ENCODE results near the gene ATP9A.
"Not testable (repeated sequence)": the region's sequence is repeated elsewhere in the genome, so short reads cannot be mapped to it uniquely, and the experiment has no call there.

Gene ATP9A

DNA sequence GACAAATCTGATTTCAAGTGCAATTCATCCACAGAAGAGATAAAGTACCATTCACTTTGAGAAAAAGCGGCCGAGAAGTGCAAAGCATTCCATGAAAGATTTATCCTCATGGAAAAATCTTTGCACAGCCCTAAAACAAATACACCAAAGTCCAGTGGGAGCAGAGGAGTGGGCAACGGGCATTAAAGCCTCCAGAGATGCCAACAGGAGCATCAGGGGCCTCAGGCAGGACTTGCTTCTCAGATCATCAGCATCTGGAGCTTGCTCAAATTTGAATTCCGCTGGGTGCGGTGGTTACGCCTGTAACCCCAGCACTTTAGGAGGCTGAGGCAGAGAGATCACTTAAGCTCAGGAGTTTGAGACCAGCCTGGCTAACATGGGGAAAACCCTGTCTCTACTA lies 115.0 kb downstream of the ATP9A start:
- no peaks in the 10 kb centered on the region for H3K36me3 ChIP-seq (ENCODE audit: control insufficient read depth, insufficient read depth, low read length)
- no peaks in the 10 kb centered on the region for H3K9me3 ChIP-seq (ENCODE audit: control insufficient read depth, low read length)
- WGBS, 2 experiments (ENCODE audit: insufficient coverage in 2 of 2), result 90 to 92% methylated on average over 4 to 5 of the region's 6 CpGs
- no peak overlapping the region for H3K4me3 ChIP-seq (ENCODE audit: extremely low read depth, insufficient read depth, low read length, poor library complexity, severe bottlenecking)
- H3K4me1 ChIP-seq (ENCODE audit: control insufficient read depth, insufficient read depth, low read length, poor library complexity, severe bottlenecking), result peaks cover 4% of the 10 kb centered on the region
- no peak overlapping the region for H3K27ac ChIP-seq (ENCODE audit: low read depth, low read length, severe bottlenecking)

DNA sequence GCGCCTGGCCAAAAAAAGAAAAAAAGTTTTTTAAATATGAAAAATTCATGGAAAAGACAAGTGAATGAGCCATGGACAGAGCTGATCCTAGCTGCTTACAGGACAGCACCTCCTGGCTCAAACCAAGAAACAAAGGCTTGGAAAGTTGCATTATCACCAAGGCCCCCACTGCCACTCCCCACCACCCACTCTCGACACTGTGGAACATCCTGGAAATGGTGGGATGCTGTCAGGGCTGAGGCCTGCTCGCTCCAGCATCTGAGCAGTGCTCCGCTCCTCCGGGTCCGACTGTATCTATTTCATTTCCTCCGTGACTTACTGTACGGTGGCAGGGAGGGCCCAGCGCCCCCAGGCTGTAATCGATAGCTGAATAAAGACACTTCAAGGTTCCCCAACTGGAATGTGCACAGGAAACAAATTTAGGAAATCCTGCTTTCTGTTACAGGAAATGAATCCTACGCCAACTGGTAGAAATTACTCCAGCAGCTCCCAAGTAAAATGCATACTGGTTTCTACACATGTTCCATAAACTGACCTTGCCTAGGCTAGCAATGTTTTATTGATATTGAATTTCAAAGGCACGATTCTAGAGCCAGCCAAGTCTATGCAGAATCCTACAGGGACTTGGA lies 116.2 kb downstream of the ATP9A start:
- peaks cover 4% of the 10 kb centered on the region for H3K4me1 ChIP-seq (ENCODE audit: control insufficient read depth, insufficient read depth, low read length, poor library complexity, severe bottlenecking)
- H3K4me3 ChIP-seq (ENCODE audit: extremely low read depth, insufficient read depth, low read length, poor library complexity, severe bottlenecking), result no peak overlapping the region
- H3K27ac ChIP-seq (ENCODE audit: low read depth, low read length, severe bottlenecking), result no peak overlapping the region
- no peaks in the 10 kb centered on the region for H3K9me3 ChIP-seq (ENCODE audit: control insufficient read depth, low read length)
- WGBS, 2 experiments (ENCODE audit: insufficient coverage in 2 of 2), result 91% methylated on average over 9 to 11 of the region's 12 CpGs
- H3K36me3 ChIP-seq (ENCODE audit: control insufficient read depth, insufficient read depth, low read length), result no peaks in the 10 kb centered on the region

DNA sequence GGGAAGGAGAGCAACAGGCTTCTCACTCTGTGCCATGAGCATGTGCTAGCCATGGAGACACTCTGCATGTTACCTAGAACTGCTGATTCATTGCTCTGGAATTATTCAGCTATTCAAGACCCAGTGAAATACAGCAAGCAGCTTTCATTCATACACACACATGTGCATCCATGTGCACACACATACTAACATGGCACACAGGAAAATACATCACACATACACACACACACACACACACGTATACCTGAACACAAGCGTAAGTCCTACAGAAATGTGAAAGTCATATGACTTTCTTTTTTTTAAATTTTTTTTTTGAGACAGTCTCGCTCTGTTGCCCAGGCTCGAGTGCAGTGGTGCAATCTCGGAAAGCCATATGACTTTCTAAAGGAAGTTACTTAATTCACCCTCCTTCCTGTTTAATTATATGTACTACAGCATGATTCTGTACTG lies 117.5 kb downstream of the ATP9A start:
- peak overlapping the region; percentile 49 for H3K27ac ChIP-seq (ENCODE audit: low read depth, low read length, severe bottlenecking)
- H3K4me3 ChIP-seq (ENCODE audit: extremely low read depth, insufficient read depth, low read length, poor library complexity, severe bottlenecking), result no peak overlapping the region
- peaks cover 4% of the 10 kb centered on the region for H3K4me1 ChIP-seq (ENCODE audit: control insufficient read depth, insufficient read depth, low read length, poor library complexity, severe bottlenecking)
- WGBS, 2 experiments (ENCODE audit: insufficient coverage in 2 of 2), result 71 to 82% methylated on average over 1 to 5 of the region's 5 CpGs
- H3K9me3 ChIP-seq (ENCODE audit: control insufficient read depth, low read length), result no peaks in the 10 kb centered on the region
- no peaks in the 10 kb centered on the region for H3K36me3 ChIP-seq (ENCODE audit: control insufficient read depth, insufficient read depth, low read length)

DNA sequence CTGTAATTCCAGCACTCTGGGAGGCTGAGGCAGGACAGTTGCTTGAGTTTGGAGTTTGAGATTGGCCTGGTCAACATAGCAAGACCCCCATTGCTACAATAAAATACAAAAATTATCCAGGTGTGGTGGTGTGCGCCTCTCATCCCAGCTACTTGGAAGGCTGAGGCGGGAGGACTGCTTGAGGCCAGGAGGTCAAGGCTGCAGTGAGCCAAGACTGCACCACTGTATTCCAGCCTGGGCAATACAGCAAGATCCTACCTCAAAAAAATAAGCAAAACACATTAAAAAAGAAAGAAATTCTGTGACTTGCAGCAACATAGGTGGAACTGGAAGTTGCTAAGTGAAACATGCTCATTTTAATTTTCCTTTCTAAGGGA lies 119.6 kb downstream of the ATP9A start:
- no peaks in the 10 kb centered on the region for H3K36me3 ChIP-seq (ENCODE audit: control insufficient read depth, insufficient read depth, low read length)
- no peak overlapping the region for H3K4me3 ChIP-seq (ENCODE audit: extremely low read depth, insufficient read depth, low read length, poor library complexity, severe bottlenecking)
- no CpG with 5 or more reads among the region's 2 CpGs for WGBS, 2 experiments (ENCODE audit: insufficient coverage in 2 of 2)
- peaks cover 13% of the 10 kb centered on the region for H3K4me1 ChIP-seq (ENCODE audit: control insufficient read depth, insufficient read depth, low read length, poor library complexity, severe bottlenecking)
- no peak overlapping the region for H3K27ac ChIP-seq (ENCODE audit: low read depth, low read length, severe bottlenecking)
- H3K9me3 ChIP-seq (ENCODE audit: control insufficient read depth, low read length), result no peaks in the 10 kb centered on the region

DNA sequence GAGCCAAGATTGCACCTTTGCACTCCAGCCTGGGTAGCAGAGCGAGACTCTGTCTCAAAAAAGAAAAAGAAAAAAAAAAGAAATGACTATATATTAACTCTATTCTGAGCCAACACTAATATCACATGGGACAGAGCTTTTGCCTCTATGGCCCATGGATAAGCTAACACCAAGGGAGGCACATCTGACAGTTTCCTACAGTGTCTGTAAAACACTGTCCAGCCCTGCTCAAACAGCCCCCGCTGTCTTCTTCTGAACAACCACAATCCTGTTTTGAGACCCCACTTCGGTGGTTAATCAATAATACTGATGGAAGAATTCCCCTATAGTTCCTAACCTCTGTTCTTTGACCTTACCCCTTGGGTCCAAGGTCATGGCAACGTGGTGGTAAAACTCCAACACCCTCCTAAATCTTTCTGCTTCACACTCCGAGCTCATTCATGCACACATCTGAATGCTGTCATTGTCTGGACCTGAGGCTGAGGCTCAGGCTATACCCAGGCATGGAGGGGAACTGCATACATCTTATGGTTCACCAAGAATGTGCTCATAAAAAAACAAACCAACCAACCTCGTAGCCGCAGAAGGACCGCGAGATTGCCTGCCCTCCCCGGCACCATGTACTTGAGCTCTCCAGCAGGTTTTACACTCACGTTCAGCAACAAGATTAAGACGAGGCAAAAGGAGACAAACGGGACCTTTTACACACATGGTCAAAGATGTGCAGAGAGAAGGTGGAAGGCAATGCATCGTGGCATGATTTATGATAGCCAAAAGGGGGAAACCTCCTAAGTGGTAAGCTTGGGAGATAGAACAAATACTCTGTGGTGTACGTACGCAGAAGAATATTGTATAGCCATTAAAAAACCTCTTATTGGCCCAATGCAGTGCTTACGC lies 120.3 kb downstream of the ATP9A start:
- H3K9me3 ChIP-seq (ENCODE audit: control insufficient read depth, low read length), result no peaks in the 10 kb centered on the region
- H3K36me3 ChIP-seq (ENCODE audit: control insufficient read depth, insufficient read depth, low read length), result no peaks in the 10 kb centered on the region
- H3K27ac ChIP-seq (ENCODE audit: low read depth, low read length, severe bottlenecking), result no peak overlapping the region
- peaks cover 18% of the 10 kb centered on the region for H3K4me1 ChIP-seq (ENCODE audit: control insufficient read depth, insufficient read depth, low read length, poor library complexity, severe bottlenecking)
- 83 to 85% methylated on average over 15 of the region's 17 CpGs for WGBS, 2 experiments (ENCODE audit: insufficient coverage in 2 of 2)
- H3K4me3 ChIP-seq (ENCODE audit: extremely low read depth, insufficient read depth, low read length, poor library complexity, severe bottlenecking), result no peak overlapping the region

DNA sequence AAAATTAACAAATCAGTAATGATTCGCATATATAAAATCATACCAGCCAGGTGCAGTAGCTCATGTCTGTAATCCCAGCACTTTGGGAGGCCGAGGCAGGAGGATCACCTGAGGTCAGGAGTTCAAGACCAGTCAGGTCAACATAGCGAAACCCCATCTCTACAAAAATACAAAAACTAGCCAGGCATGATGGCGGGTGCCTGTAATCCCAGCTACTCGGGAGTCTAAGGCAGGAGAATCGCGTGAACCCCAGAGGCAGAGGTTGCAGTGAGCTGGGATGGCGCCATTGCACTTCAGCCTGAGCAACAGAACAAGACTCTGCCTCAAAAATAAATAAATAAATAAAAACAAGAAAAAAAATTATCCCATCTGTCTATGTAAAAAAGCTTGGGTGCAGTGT lies 124.4 kb downstream of the ATP9A start:
- Histone ChIP-seq H3K27ac (ENCODE audit: low read depth, low read length, severe bottlenecking) (peak overlapping the region; percentile 43), H3K4me1 (ENCODE audit: control insufficient read depth, insufficient read depth, low read length, poor library complexity, severe bottlenecking) (peaks cover 14% of the 10 kb centered on the region)
- 89 to 100% methylated on average over 1 to 4 of the region's 8 CpGs for WGBS, 2 experiments (ENCODE audit: insufficient coverage in 2 of 2)
- not testable (repeated sequence) for H3K9me3 ChIP-seq (ENCODE audit: control insufficient read depth, low read length); H3K4me3 ChIP-seq (ENCODE audit: extremely low read depth, insufficient read depth, low read length, poor library complexity, severe bottlenecking); H3K36me3 ChIP-seq (ENCODE audit: control insufficient read depth, insufficient read depth, low read length)

DNA sequence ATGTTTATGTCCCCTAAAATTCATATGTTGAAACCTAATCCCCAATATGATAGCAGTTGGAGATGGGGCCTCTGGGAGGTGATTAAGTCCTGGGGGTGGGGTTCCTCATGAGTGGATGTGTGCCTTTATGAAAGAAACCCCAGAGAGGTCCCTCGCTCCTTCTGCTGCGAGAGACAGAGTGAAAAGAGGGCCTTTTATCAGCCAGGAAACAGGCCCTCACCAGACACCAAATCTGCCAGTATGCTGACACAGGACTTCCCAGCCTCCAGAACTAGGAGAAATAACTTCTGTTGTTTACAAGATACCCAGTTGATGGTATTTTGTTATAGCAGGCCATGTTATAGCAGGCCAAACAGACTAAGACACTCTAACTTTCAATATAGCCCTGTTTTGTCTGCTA lies 124.8 kb downstream of the ATP9A start:
- no peaks in the 10 kb centered on the region for H3K36me3 ChIP-seq (ENCODE audit: control insufficient read depth, insufficient read depth, low read length)
- H3K9me3 ChIP-seq (ENCODE audit: control insufficient read depth, low read length), result no peaks in the 10 kb centered on the region
- peak overlapping the region; percentile 43 for H3K27ac ChIP-seq (ENCODE audit: low read depth, low read length, severe bottlenecking)
- H3K4me1 ChIP-seq (ENCODE audit: control insufficient read depth, insufficient read depth, low read length, poor library complexity, severe bottlenecking), result peaks cover 14% of the 10 kb centered on the region
- no peak overlapping the region for H3K4me3 ChIP-seq (ENCODE audit: extremely low read depth, insufficient read depth, low read length, poor library complexity, severe bottlenecking)
- 20% methylated on average over 1 of the region's 2 CpGs; no CpG with 5 or more reads in 1 of the 2 experiments for WGBS, 2 experiments (ENCODE audit: insufficient coverage in 2 of 2)

DNA sequence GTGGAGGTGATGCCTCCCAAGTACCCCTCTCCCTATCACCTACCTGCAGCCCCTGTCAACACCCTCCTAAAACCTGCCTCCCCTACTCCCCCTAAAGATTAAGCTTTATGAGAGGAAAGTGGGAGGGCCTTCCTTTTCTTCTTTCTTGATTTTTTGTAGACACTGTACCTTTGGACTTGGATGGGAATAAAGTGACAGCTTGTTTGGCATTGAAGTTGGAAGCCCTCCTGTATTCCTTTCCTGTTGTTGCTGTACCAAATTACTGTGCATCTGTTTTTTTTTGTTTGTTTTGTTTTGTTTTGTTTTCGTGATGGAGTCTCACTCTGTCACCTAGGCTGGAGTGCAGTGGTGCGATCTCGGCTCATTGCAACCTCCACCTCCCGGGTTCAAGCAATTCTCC lies 126.3 kb downstream of the ATP9A start:
- H3K4me3 ChIP-seq (ENCODE audit: extremely low read depth, insufficient read depth, low read length, poor library complexity, severe bottlenecking), result no peak overlapping the region
- peaks cover 14% of the 10 kb centered on the region for H3K4me1 ChIP-seq (ENCODE audit: control insufficient read depth, insufficient read depth, low read length, poor library complexity, severe bottlenecking)
- no peaks in the 10 kb centered on the region for H3K9me3 ChIP-seq (ENCODE audit: control insufficient read depth, low read length)
- H3K27ac ChIP-seq (ENCODE audit: low read depth, low read length, severe bottlenecking), result no peak overlapping the region
- WGBS, 2 experiments (ENCODE audit: insufficient coverage in 2 of 2), result 94% methylated on average over 4 of the region's 4 CpGs; no CpG with 5 or more reads in 1 of the 2 experiments
- no peaks in the 10 kb centered on the region for H3K36me3 ChIP-seq (ENCODE audit: control insufficient read depth, insufficient read depth, low read length)

DNA sequence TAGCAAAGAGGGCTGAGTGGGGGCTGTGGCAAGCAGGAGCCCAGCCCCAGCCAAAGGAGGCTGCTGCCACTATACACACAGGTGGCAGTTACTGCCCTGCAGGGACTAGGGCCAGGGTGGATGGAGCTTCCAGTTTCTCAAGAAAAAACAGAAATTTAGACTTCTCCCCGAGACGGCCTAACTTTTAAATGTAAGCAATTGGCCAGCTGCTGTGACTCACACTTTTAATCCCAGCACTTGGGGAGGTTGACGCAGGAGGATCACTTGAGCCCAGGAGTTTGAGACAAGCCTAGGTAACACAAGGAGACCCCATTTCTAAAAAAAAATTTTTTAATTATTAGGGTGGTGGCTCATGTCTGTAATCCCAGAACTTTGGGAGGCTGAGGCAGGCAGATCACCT lies 127.4 kb downstream of the ATP9A start:
- H3K27ac ChIP-seq (ENCODE audit: low read depth, low read length, severe bottlenecking), result no peak overlapping the region

DNA sequence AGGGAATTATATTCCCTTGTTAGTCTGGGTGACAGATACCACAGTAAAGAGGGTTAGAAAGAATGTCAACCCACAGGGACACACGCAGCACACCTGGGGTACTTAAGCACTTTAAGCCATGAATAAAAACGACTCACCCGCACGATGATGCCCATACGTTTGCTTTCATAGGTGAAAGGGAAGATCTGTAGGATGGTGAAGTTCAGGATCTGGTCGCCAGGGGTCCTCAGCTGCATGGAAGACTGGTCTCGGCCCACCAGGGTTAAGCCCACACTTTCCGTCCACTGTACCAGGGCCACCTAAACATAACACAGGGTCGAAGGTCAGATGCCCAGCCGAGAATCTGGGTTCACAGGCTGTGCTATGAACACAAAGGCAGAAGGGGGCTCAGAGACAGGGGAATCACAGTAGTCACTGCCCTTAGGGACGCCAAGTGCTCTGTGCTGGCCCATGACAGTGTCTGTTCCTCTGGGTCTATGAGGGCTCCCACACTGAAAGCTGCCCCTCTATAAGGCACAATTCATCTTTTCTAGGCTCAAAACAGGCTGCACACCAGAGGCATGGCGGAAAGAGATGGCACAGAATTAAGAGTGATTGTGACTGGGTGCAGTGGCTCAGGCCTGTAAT lies 128.9 kb downstream of the ATP9A start:
- H3K9me3 ChIP-seq (ENCODE audit: control insufficient read depth, low read length), result no peaks in the 10 kb centered on the region
- H3K36me3 ChIP-seq (ENCODE audit: control insufficient read depth, insufficient read depth, low read length), result no peaks in the 10 kb centered on the region
- no peak overlapping the region for H3K4me3 ChIP-seq (ENCODE audit: extremely low read depth, insufficient read depth, low read length, poor library complexity, severe bottlenecking)
- no peak overlapping the region for H3K27ac ChIP-seq (ENCODE audit: low read depth, low read length, severe bottlenecking)
- H3K4me1 ChIP-seq (ENCODE audit: control insufficient read depth, insufficient read depth, low read length, poor library complexity, severe bottlenecking), result peaks cover 10% of the 10 kb centered on the region
- 20 to 23% methylated on average over 5 to 11 of the region's 12 CpGs for WGBS, 2 experiments (ENCODE audit: insufficient coverage in 2 of 2)

More for the DNA sequence above, 127.4 kb downstream of the ATP9A start:
- H3K4me1 ChIP-seq (ENCODE audit: control insufficient read depth, insufficient read depth, low read length, poor library complexity, severe bottlenecking), result peaks cover 14% of the 10 kb centered on the region
- H3K4me3 ChIP-seq (ENCODE audit: extremely low read depth, insufficient read depth, low read length, poor library complexity, severe bottlenecking), result no peak overlapping the region
- no peaks in the 10 kb centered on the region for H3K36me3 ChIP-seq (ENCODE audit: control insufficient read depth, insufficient read depth, low read length)
- 88 to 91% methylated on average over 2 to 3 of the region's 3 CpGs for WGBS, 2 experiments (ENCODE audit: insufficient coverage in 2 of 2)
- no peaks in the 10 kb centered on the region for H3K9me3 ChIP-seq (ENCODE audit: control insufficient read depth, low read length)
